ENCODE data around the gene PDLIM4.

PDLIM4 gene

GRCh38 chr5:132234684-132235062 lies 22.8 kb upstream of the PDLIM4 start:
- Histone ChIP-seq H2BK5ac (ENCODE audit: low read depth, low read length, poor library complexity, severe bottlenecking) (no peak overlapping the region), H2AFZ (ENCODE audit: low read depth, low read length) (no peak overlapping the region), H2BK120ac (ENCODE audit: low read depth, low read length) (no peak overlapping the region), H3K36me3 (ENCODE audit: control insufficient read depth in 1 of 2, insufficient read depth in 2 of 2, low read depth in 1 of 2, low read length in 2 of 2) (no peaks in the 10 kb centered on the region), H3K4ac (ENCODE audit: low read depth in 1 of 2, low read length in 2 of 2) (no peak overlapping the region), H4K91ac (ENCODE audit: low read length) (no peak overlapping the region), H3K14ac (ENCODE audit: low read length in 2 of 2) (no peak overlapping the region), H3K79me1 (replicated peaks; ENCODE audit: low read length, poor library complexity, severe bottlenecking) (no peaks in the 10 kb centered on the region), H3K4me3 (ENCODE audit: insufficient read depth in 1 of 2, low read depth in 1 of 2, low read length in 2 of 2) (no peak overlapping the region), H3K27me3 (ENCODE audit: control insufficient read depth in 1 of 2, insufficient read depth in 1 of 2, low read length in 2 of 2) (peaks cover 0 to 4% of the 10 kb centered on the region in 2 experiments), H2BK12ac (ENCODE audit: low read length in 2 of 2) (no peak overlapping the region), H3K4me1 (ENCODE audit: control insufficient read depth, insufficient read depth, low read depth, low read length) (peaks cover 2% of the 10 kb centered on the region), H3K4me2 (ENCODE audit: low read length, poor library complexity, severe bottlenecking) (no peak overlapping the region), H3K23ac (ENCODE audit: low read length in 2 of 2) (no peak overlapping the region), H3K27ac (ENCODE audit: low read length, poor library complexity, severe bottlenecking) (no peak overlapping the region), H4K8ac (ENCODE audit: low read length) (no peak overlapping the region), H3K18ac (ENCODE audit: low read depth in 1 of 2, low read length in 2 of 2) (no peak overlapping the region), H3K9ac (ENCODE audit: low read length) (no peak overlapping the region), H3K9me3 (ENCODE audit: control insufficient read depth, low read length) (no peaks in the 10 kb centered on the region), H2BK15ac (ENCODE audit: low read depth, poor library complexity, severe bottlenecking) (no peak overlapping the region), H2AK5ac (ENCODE audit: low read length, severe bottlenecking) (no peak overlapping the region)
- 50% methylated on average over 1 of the region's 2 CpGs for WGBS
- DNase-seq = no peak

GRCh38 chr5:132235340-132235739 lies 22.2 kb upstream of the PDLIM4 start:
- Histone ChIP-seq H3K4me1 (ENCODE audit: control insufficient read depth, insufficient read depth, low read depth, low read length) (peaks cover 2% of the 10 kb centered on the region), H3K4ac (ENCODE audit: low read depth in 1 of 2, low read length in 2 of 2) (no peak overlapping the region), H4K91ac (ENCODE audit: low read length) (no peak overlapping the region), H3K18ac (ENCODE audit: low read depth in 1 of 2, low read length in 2 of 2) (no peak overlapping the region), H3K14ac (ENCODE audit: low read length in 2 of 2) (no peak overlapping the region), H3K9me3 (ENCODE audit: control insufficient read depth, low read length) (no peaks in the 10 kb centered on the region), H3K9ac (ENCODE audit: low read length) (no peak overlapping the region), H2AFZ (ENCODE audit: low read depth, low read length) (no peak overlapping the region), H2AK5ac (ENCODE audit: low read length, severe bottlenecking) (no peak overlapping the region), H2BK120ac (ENCODE audit: low read depth, low read length) (no peak overlapping the region), H4K8ac (ENCODE audit: low read length) (no peak overlapping the region), H2BK12ac (ENCODE audit: low read length in 2 of 2) (no peak overlapping the region), H3K27ac (ENCODE audit: low read length, poor library complexity, severe bottlenecking) (no peak overlapping the region), H3K4me2 (ENCODE audit: low read length, poor library complexity, severe bottlenecking) (no peak overlapping the region), H3K36me3 (ENCODE audit: control insufficient read depth in 1 of 2, insufficient read depth in 2 of 2, low read depth in 1 of 2, low read length in 2 of 2) (no peaks in the 10 kb centered on the region), H2BK15ac (ENCODE audit: low read depth, poor library complexity, severe bottlenecking) (no peak overlapping the region), H2BK5ac (ENCODE audit: low read depth, low read length, poor library complexity, severe bottlenecking) (no peak overlapping the region), H3K79me1 (replicated peaks; ENCODE audit: low read length, poor library complexity, severe bottlenecking) (no peaks in the 10 kb centered on the region), H3K23ac (ENCODE audit: low read length in 2 of 2) (no peak overlapping the region), H3K27me3 (ENCODE audit: control insufficient read depth in 1 of 2, insufficient read depth in 1 of 2, low read length in 2 of 2) (peaks cover 0 to 4% of the 10 kb centered on the region in 2 experiments), H3K4me3 (ENCODE audit: insufficient read depth in 1 of 2, low read depth in 1 of 2, low read length in 2 of 2) (no peak overlapping the region)
- DNase-seq = no peak
- 85% methylated on average over 3 of the region's 3 CpGs for WGBS

- Histone ChIP-seq H3K9me3 (ENCODE audit: control insufficient read depth, low read length) (peaks cover 5% of the 10 kb centered on the region), H2BK15ac (ENCODE audit: low read depth, poor library complexity, severe bottlenecking) (no peak overlapping the region), H3K18ac (ENCODE audit: low read depth in 1 of 2, low read length in 2 of 2) (no peak overlapping the region), H3K14ac (ENCODE audit: low read length in 2 of 2) (no peak overlapping the region), H2AK5ac (ENCODE audit: low read length, severe bottlenecking) (no peak overlapping the region), H4K91ac (ENCODE audit: low read length) (no peak overlapping the region), H3K4me3 (ENCODE audit: insufficient read depth in 1 of 2, low read depth in 1 of 2, low read length in 2 of 2) (no peak overlapping the region), H2AFZ (ENCODE audit: low read depth, low read length) (no peak overlapping the region), H4K8ac (ENCODE audit: low read length) (no peak overlapping the region), H3K79me1 (replicated peaks; ENCODE audit: low read length, poor library complexity, severe bottlenecking) (no peaks in the 10 kb centered on the region), H3K9ac (ENCODE audit: low read length) (no peak overlapping the region), H3K23ac (ENCODE audit: low read length in 2 of 2) (no peak overlapping the region), H2BK12ac (ENCODE audit: low read length in 2 of 2) (no peak overlapping the region), H3K4me2 (ENCODE audit: low read length, poor library complexity, severe bottlenecking) (no peak overlapping the region), H3K27me3 (ENCODE audit: control insufficient read depth in 1 of 2, insufficient read depth in 1 of 2, low read length in 2 of 2) (no peaks in the 10 kb centered on the region), H3K4ac (ENCODE audit: low read depth in 1 of 2, low read length in 2 of 2) (no peak overlapping the region), H3K4me1 (ENCODE audit: control insufficient read depth, insufficient read depth, low read depth, low read length) (peaks cover 2% of the 10 kb centered on the region), H3K36me3 (ENCODE audit: control insufficient read depth in 1 of 2, insufficient read depth in 2 of 2, low read depth in 1 of 2, low read length in 2 of 2) (no peaks in the 10 kb centered on the region), H3K27ac (ENCODE audit: low read length, poor library complexity, severe bottlenecking) (no peak overlapping the region), H2BK120ac (ENCODE audit: low read depth, low read length) (no peak overlapping the region), H2BK5ac (ENCODE audit: low read depth, low read length, poor library complexity, severe bottlenecking) (no peak overlapping the region)
- DNase-seq = peak; percentile 8
- WGBS = 100% methylated on average over 1 of the region's 1 CpG
Observed at GRCh38 chr5:132237141-132237540, 20.4 kb upstream of the PDLIM4 start.

- H2BK15ac ChIP-seq (ENCODE audit: low read depth, poor library complexity, severe bottlenecking) = no peak overlapping the region
- H2AFZ ChIP-seq (ENCODE audit: low read depth, low read length) = no peak overlapping the region
- no peak overlapping the region for H3K4me2 ChIP-seq (ENCODE audit: low read length, poor library complexity, severe bottlenecking)
- 93% methylated on average over 4 of the region's 4 CpGs for WGBS
- peaks cover 2% of the 10 kb centered on the region for H3K4me1 ChIP-seq (ENCODE audit: control insufficient read depth, insufficient read depth, low read depth, low read length)
- peaks cover 5% of the 10 kb centered on the region for H3K9me3 ChIP-seq (ENCODE audit: control insufficient read depth, low read length)
- H2BK120ac ChIP-seq (ENCODE audit: low read depth, low read length) = no peak overlapping the region
- no peaks in the 10 kb centered on the region for H3K27me3 ChIP-seq (ENCODE audit: control insufficient read depth in 1 of 2, insufficient read depth in 1 of 2, low read length in 2 of 2)
- no peak overlapping the region for H3K27ac ChIP-seq (ENCODE audit: low read length, poor library complexity, severe bottlenecking)
- no peak overlapping the region for H4K91ac ChIP-seq (ENCODE audit: low read length)
- H3K79me1 ChIP-seq (replicated peaks; ENCODE audit: low read length, poor library complexity, severe bottlenecking) = no peaks in the 10 kb centered on the region
- H3K4ac ChIP-seq (ENCODE audit: low read depth in 1 of 2, low read length in 2 of 2) = no peak overlapping the region
- no peak overlapping the region for H2BK5ac ChIP-seq (ENCODE audit: low read depth, low read length, poor library complexity, severe bottlenecking)
- no peak overlapping the region for H3K18ac ChIP-seq (ENCODE audit: low read depth in 1 of 2, low read length in 2 of 2)
- no peak overlapping the region for H2BK12ac ChIP-seq (ENCODE audit: low read length in 2 of 2)
- H3K4me3 ChIP-seq (ENCODE audit: insufficient read depth in 1 of 2, low read depth in 1 of 2, low read length in 2 of 2) = no peak overlapping the region
- no peak overlapping the region for H3K23ac ChIP-seq (ENCODE audit: low read length in 2 of 2)
- no peak for DNase-seq
- no peak overlapping the region for H4K8ac ChIP-seq (ENCODE audit: low read length)
- H3K14ac ChIP-seq (ENCODE audit: low read length in 2 of 2) = no peak overlapping the region
- peak overlapping the region; percentile 30 for H2AK5ac ChIP-seq (ENCODE audit: low read length, severe bottlenecking)
- no peak overlapping the region for H3K9ac ChIP-seq (ENCODE audit: low read length)
- no peaks in the 10 kb centered on the region for H3K36me3 ChIP-seq (ENCODE audit: control insufficient read depth in 1 of 2, insufficient read depth in 2 of 2, low read depth in 1 of 2, low read length in 2 of 2)
Observed at GRCh38 chr5:132237670-132238069, 19.8 kb upstream of the PDLIM4 start.
